ENCODE data around the gene ARMC6.

Gene ARMC6

DNA sequence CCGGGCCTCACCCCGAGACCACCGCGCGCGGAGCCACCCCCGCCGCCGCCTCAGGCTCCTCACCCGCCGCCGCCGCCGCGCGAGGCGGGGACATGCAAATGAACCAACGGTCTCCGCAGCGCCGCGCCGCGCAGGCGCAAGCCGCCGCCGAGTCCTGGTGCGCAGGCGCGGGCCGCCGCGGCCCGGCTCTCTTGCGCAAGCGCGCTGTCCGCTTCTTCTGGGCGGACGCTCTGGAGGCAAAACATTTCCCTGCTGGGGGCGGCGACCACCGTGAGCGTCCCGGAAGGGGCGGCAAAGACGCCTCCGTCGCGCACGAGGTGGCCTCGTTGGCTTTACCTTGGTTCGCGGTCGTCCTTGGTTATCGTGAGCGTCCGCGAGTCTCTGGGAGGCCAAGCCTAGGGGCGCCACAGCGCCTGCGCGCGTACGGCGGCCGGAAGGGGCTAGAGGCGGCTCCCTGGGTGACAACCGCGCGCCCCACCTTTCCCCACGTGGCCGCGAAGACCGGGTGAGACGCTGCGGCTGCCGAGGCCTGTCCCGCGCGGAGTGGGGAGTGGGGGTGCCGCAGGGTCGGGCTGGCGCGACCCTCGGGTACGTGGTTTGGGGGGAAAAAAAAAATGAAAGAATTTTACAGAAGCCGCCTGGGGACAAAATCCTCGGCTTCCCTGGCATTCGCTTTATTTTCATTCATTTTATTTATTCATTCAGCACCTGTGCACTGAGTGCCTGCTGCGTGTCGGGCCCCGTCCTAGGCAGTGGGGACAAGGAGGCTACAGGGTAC is at the start of gene ARMC6, which contains the start of gene SUGP2:
ARMC6 (plus strand) TSS at position 178 of the 778 bp plus-strand sequence. CDS start 607 bp downstream, outside the sequence.
SUGP2 (minus strand) TSS at position 92 of the 778 bp plus-strand sequence. CDS start 2,446 bp downstream, outside the sequence.
- in situ Hi-C loops (cut with HindIII; ENCODE audit: low sequenced_read_pairs), result no loop called here

DNA sequence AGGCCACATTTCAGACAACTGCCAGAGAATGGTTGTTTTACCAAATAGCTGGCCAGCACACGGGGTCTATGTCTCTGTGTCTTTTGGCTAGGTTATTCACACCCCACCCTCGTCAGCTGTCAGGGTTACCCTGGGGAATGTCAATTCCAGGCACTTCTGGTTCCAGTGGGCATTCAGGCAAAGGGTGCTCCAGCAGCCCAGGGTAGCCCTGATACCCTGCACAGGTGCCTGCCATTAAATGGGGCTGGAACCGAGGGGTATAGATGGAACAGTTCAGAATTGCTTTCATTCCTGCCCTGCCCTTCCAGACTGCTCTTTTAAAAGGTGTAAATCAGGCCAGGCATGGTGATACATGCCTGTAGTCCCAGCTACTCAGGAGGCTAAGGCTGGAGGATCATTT is 49.2 kb upstream of the ARMC6 start:
- in situ Hi-C loops (cut with HindIII; ENCODE audit: low sequenced_read_pairs), result no loop called here

DNA sequence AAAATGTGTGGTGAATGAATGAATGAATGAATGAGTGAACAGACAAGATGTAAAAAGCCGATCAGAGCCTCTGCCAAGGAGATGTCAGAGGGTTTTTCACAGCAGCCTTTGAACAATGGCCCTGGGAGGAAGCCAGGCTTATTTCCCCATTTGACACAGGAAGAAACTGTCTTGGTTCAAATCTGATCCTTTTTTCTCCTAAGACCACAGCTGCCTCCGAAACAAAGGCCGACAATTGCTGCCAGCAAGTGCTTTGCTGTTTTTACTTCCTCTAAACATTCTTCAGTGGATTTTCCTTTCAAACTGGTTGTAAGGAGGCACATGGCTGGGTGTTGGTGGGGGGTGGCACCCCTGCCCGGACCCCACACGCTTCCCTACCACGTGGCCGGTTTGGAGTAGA is 48.1 kb upstream of the ARMC6 start:
- in situ Hi-C loops (cut with HindIII; ENCODE audit: low sequenced_read_pairs), result no loop called here

DNA sequence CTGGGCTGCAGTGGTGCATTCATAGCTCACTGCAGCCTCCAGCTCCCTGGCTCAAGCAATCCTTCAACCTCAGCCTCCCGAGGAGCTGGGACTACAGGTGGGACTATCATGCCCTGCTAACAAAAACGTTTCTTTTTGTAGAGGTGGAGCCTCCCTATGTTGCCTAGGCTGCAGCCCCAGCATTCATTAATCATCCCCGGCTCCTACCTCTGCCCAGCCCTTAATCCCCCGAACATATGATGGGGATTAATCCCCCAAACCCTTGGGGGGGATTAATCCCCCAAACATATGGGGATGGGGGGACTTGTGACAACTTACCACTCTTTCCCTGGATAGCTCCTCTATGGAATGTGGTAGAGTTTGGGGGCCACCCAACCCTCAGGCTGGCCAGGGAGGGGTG is 45.9 kb upstream of the ARMC6 start:
- in situ Hi-C loops (cut with HindIII; ENCODE audit: low sequenced_read_pairs), result no loop called here

DNA sequence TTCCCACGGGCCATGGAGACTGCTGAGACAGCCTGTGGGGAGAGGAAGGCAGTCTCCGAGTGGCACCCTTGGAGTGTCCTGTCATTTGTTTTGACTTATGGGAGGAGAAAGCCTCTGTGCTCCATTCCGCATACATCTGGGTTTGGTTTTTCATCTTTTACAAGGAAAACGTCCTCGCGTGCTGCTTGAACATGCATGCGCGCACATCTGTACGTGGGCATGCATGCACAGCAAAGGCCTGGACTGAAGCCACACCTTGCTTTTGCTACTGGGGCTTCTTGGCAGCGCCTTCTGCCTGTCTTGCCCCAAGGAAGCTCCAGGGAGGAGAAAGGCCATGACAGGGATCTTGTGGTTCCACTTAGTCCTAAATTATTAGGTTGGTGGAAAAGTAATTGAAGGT is 44.1 kb upstream of the ARMC6 start:
- in situ Hi-C loops (cut with HindIII; ENCODE audit: low sequenced_read_pairs), result no loop called here

DNA sequence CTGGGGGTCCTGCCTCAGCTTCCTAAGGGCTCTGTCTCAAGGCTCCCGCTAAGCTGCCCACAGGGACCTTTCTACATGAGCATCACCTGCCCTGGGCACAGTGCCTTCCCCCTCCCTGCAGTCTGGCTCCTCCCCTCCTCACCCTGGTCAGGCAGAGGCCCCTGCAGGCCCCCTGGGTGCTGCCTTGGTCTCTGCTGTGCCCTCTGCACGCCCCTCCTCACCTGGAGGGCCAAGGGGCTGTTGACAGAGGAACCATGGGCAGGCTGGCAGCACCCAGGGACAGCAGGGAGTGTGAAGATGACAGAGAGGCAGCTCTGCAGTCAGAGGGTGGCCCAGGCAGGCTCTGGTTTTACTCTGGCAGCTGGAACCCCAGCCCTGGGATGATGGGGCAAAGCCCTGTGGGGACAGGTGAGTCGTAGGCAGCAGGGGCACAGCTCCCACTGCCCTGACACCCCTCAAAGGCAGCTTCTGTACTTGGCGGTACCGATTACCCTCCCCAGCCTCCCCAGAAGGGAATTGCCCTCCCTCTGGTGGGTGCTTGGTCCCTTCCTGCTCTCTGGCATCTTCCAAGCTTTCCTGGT is 43.2 kb upstream of the ARMC6 start:
- in situ Hi-C loops (cut with HindIII; ENCODE audit: low sequenced_read_pairs), result no loop called here

DNA sequence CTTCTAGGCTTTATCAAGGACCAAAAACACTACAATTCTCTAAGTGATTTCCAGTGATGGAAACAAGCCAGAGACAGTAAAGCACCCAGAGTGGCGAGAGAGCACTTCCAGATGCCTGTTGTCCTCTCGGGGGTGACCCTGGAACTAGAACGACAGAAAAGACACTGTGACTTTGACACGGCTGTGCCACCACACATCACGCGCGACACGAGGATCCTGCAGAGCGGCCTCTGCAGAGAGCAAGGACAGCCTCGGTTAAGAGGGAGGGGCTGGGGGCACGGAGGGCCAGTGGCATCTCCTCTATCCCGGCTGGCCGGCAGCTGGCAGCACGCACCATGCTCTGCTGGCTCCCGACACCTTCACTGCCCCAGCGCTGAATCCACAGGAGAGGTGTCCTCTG is 42.4 kb upstream of the ARMC6 start:
- in situ Hi-C loops (cut with HindIII; ENCODE audit: low sequenced_read_pairs), result no loop called here

DNA sequence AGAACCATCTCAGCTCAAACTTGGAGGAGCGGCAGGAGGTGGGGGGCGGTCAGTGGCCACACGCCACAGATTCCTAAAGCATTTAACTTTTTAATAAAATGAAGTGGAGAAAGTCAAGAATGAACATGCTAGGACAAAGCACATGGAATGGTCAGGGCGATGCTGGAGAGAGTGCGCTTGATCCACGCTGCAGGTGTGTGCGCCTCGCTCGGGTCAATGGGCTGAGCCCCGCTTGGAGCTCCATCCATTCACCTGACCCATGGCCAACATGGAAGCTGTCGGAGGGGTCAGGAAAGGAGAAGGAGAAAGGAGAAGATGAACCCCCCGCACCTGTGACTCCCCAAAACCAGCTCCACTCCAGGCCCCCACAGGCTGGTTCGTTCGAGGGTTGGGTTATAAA is 41.9 kb upstream of the ARMC6 start:
- in situ Hi-C loops (cut with HindIII; ENCODE audit: low sequenced_read_pairs), result no loop called here

DNA sequence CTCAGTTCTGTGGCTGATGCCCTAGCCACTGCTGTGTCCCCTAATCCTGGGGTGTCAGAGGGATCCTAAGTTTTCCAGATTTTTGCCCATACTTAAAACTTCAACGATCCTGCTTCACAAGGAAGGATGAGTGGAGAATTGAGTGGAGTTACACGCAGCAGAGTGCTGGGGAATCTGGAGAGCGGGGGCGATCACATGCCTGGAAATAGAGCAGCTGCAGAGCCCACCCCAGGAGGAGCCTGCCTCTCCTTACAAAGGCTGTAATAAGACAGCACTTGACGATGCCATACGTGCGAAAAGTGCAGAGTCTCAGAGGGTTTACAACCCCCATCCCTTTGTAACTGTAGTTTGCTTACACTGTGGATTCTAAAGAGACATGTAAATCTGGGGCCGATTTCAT is 40.7 kb upstream of the ARMC6 start:
- in situ Hi-C loops (cut with HindIII; ENCODE audit: low sequenced_read_pairs), result no loop called here

DNA sequence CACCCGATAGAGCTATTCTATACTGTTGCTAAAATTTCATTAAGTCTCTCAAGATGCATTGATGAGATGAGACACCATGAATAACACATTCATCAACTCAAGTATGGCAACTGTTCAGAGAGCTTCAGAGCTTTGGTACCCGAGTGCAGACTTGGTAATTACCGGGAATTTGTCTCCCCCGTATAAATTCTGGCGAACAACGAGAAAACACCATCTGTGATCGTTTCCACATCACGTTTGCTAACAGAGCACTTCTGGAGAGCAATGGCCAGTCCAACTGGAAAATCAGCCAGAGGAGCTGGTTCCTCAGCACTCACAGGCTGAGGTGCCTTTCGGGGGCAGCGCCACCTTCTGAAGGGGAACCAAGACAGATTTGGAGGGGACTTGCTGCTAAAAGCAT is 40.3 kb upstream of the ARMC6 start:
- in situ Hi-C loops (cut with HindIII; ENCODE audit: low sequenced_read_pairs), result no loop called here

DNA sequence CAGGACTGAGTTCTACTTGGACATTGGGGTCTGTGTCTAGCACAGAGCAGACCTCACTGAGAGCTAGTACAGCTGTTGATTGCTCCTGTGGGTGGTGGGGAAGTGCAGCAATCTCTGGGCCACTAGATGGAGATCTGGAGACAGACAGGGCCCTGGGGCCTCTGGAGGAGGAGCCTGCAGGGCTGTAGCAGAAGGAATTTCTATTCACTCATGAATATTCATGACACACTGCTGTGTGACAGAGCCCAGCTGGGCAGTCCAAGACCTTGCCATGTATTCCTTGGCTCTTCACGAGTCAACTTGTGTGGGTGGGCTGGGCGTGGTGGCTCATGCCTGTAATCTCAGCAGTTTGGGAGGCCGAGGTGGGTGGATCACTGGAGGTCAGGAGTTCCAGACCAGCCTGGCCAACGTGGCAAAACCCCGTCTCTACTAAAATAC is 37.6 kb upstream of the ARMC6 start:
- in situ Hi-C loops (cut with HindIII; ENCODE audit: low sequenced_read_pairs), result no loop called here

DNA sequence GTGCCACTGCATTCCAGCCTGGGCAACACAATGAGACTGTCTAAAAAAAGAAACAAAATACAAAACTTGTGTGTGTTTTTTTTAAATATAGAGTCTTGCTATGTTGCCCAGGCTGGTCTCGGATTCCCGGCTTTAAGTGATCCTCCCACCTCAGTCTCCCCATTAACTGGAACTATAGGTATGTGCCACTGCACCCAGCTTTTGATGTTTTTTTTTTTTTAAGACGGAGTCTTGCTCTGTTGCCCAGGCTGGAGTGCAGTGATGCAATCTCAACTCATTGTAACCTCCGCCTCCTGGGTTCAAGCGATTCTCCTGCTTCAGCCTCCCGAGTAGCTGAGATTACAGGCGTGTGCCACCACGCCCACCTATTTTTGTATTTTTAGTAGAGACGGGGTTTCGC is 37.1 kb upstream of the ARMC6 start:
- in situ Hi-C loops (cut with HindIII; ENCODE audit: low sequenced_read_pairs), result no loop called here

DNA sequence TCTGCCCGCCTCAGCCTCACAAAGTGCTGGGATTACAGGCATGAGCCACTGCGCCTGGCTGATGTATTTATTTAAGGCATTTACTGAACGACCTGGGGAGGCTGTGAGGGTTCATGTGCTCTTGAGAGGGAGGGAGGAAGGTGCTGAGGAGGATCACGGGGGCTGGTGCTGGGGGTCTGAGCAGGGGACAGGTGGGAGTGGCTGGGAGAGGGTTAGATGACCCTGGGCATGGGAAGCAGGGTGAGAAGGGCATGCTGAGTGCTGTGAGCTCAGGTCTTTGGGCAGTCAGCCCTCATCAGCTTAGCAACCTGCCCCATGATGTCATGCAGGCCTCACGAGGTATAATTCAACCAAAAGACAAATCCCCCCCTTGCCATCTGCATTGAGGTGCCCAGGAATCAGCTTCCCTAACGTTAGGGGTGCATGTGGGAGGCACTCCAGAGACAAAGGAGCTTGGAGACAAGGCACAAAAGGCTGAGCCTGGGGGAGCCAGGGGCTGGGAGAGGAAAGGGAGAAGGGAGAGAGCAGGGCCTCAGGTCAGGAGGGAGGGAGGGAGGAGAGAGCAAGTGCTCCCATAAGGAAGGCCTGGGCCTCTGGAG is 36.5 kb upstream of the ARMC6 start:
- in situ Hi-C loops (cut with HindIII; ENCODE audit: low sequenced_read_pairs), result no loop called here

DNA sequence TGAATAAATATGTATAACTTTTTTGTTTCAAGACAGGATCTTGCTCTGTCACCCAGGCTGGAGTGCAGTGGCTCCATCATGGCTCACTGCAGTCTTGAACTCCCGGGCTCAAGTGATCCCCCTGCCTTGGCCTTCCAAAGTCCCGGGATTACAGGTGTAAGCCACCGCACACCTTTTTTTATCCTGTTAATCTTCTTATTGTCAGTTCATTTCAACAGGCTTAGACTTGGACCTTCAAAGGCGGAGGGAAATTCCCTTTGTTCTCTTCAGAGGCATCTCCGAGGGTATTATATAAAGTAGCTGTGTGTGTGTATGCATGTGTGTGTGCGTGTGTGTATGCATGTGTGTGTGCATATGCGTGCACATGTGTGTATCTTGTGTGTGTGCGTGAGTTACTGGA is 35.1 kb upstream of the ARMC6 start:
- in situ Hi-C loops (cut with HindIII; ENCODE audit: low sequenced_read_pairs), result no loop called here

DNA sequence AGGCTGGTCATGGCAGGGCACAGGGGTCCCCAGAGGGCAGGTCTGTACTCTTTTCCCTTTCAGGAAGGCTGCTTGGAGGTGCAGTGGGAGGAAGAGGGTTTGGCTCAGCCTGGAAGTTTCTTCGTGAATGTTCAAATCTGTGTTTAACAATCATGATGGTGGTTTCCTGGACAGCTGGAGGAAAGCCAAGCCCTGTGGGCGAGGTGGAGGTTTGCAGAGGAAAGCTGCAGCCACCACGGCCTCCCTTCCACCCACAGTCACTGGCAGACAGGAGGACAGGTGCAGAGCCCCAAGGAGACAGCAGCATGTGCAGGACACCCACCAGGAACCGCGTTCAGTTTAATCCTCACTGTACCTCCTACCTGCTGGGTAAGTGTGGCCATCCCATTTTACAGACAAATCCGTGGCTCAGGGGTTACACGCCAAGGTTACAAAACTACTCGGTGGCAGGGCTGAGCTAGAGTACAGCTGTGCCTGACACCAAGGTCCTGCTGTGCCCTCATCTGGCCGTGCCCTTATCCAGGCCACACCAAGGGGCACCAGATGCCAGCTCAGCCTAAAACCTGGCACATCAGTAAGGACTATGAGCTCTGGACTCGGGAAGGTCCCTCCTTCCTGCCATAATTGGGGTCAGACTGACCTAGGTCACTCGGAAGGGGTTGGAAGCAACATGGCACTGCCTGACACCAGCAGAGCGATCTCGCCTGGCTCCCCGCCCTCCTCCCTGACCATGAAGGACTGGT is 34.2 kb upstream of the ARMC6 start:
- in situ Hi-C loops (cut with HindIII; ENCODE audit: low sequenced_read_pairs), result no loop called here

DNA sequence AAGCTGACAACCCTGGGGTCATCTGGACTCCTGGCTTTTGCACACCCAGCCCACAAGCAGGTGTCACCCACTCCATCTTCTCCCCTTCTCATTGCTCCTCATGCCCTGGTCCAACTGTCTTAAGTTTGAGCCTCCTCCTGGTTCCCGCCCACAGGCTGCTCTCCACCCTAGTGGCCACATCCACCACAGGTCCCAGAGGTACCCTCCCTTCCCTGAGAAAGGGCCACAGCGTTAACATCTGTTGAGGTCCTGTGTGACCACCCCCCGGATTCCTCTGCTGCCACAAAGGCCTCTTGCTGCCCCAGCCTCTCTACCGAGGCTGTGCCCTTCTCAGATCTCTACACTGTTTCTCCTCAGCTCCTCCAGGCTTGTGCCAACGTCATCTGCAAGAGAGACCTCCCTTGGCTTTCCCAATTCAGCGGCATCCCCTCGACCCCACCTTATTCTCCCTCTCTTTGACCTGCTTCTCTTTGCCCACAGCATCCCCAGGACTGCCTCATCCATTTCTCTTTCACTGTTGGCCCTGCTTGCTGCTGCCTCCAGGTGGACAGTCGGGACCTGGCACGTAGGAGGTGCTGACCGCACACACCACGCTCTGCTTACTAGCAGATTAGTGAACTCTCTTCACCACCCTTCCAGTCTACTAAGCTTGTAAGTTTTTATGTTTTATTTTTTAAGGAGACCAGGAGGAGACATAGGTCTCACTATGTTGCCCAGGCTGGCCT is 33.3 kb upstream of the ARMC6 start:
- in situ Hi-C loops (cut with HindIII; ENCODE audit: low sequenced_read_pairs), result no loop called here

DNA sequence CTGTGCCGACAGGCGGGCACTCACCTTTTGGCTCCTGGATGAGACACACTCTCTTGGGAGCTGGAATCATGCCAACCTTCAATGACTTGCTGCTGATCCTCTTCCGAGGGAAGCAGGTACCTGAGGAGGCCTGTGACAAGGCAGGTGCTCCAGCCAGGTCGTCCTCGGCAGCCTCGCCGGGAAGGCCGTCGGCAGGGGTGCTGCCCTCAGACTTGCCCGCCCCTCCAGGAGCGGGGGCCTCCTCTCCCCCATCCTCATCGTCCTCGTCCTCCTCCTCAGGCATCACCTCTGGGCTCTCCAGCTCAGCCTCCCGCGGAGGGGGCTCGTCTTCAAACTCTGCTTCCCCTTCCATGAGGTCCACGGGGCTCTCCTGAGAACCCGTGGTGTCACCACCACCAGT is 29.3 kb upstream of the ARMC6 start:
- in situ Hi-C loops (cut with HindIII; ENCODE audit: low sequenced_read_pairs), result no loop called here

DNA sequence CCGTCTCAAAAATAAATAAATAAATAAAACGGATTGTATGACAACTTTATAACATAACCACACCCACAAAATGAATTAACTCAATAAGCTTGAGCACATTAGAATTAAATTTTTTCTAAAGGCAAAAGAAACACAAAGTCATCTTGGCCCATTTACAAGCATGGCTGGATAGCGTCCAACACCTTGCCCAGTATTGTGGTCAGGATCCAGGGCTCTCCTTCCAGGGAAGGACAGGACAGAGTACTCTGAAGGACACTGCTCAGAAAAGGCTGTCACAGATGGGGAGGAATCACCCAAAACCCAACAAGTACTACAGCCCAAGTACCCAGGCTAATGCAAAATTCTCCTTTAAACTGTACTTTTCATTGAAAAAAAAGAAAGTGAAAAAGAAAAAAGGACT is 27.2 kb upstream of the ARMC6 start:
- in situ Hi-C loops (cut with HindIII; ENCODE audit: low sequenced_read_pairs), result no loop called here

DNA sequence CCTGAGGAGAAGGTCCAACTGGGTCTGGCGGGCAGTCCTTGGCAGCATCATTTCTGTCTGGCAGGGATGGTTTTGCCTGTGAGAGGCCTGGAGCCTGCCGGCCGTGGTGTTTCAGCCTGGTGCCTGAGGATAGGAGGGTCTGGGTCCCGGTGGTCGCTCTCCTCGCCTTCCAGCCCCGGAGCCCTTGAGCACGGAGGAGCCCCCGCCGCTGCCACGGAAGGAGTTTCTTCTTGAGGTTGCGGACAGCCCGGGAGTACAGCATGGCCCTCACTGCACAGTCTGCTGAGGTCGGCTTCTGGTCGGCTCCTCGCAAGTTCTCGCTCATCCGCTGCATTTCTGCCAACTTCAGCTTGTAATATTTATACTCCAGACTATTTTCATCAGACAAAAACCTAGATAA is 23.5 kb upstream of the ARMC6 start:
- in situ Hi-C loops (cut with HindIII; ENCODE audit: low sequenced_read_pairs), result no loop called here

DNA sequence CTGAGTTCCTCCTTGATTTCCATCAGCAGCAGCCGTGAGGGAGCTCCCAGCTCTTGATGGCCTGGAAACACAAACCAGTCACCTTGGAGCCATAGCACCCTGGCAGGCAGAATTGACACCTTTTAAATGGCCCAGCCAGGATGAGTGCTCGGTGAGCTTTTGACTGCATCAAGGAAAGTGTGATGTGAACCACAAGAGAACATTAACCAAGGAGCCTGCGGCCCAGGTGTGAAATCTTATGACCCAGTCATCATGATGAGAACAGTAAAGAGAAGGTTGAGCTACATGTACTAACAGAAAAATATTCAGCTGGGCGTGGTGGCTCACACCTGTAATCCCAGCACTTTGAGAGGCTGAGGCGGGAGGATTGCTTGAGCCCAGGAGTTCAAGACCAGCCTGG is 22.9 kb upstream of the ARMC6 start:
- in situ Hi-C loops (cut with HindIII; ENCODE audit: low sequenced_read_pairs), result no loop called here

DNA sequence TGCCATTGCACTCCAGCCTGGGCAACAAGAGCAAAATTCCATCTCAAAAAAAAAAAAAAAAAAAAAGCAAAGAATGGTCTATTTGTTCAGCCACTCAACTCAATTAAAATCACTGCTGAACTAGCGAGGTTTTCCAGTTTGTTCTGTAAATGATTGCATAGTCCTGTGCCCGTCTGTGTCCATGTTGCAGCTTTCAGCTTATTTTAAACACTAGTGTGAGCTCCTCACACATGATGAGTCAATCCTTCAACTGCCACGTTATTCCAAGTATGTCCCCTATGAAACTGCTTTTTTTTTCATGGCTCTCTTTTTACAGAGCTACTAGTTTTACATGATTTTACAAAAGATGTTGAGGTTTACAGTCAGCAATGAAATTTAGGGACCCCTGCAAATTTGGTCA is 12.3 kb upstream of the ARMC6 start:
- in situ Hi-C loops (cut with HindIII; ENCODE audit: low sequenced_read_pairs), result no loop called here

All from DLD1 (cell line).